Lung (tissue), 12 donors: Measurements from ENCODE around the gene ASIC4. TPM values are rescaled to one million over a fixed set of nuclear protein-coding genes. Genes with fewer than 3 reads are reported as not detected.

Experiments
- ATAC-seq: fragments of 200-7000 bp; cut with Tn5 transposase; one replicate; pipeline ENCODE4 v1.9.1; 2020; ENCODE audit warnings: moderate number of reproducible peaks; ENCODE audit not compliant: insufficient read depth, low FRiP score
- DNase-seq, 3 donors: peaks; one replicate each; pipeline ENCODE4 v3.0.0-alpha.2; 2013 to 2017
- H3K27ac ChIP-seq, 2 donors: one replicate each; pipeline ENCODE4 v1.5.1; 2013; ENCODE audit warnings: mild to moderate bottlenecking in 2 of 2, moderate library complexity in 2 of 2, control low read depth in 1 of 2, inconsistent platforms in 1 of 2, low read depth in 1 of 2, low read length in 1 of 2
- H3K27me3 ChIP-seq, 3 donors: one replicate each; pipeline ENCODE4 v1.5.1; 2013; ENCODE audit warnings: low read length in 2 of 3; ENCODE audit not compliant: control insufficient read depth in 3 of 3, insufficient read depth in 3 of 3
- H3K36me3 ChIP-seq, 4 donors: one replicate each; pipeline ENCODE4 v1.5.1; 2013; ENCODE audit warnings: low read length in 4 of 4, mild to moderate bottlenecking in 1 of 4, moderate library complexity in 1 of 4; ENCODE audit not compliant: control insufficient read depth in 4 of 4, insufficient read depth in 4 of 4
- H3K4me1 ChIP-seq, 5 donors: one replicate each; pipeline ENCODE4 v1.5.1; 2013; ENCODE audit warnings: low read length in 5 of 5, mild to moderate bottlenecking in 2 of 5, moderate library complexity in 1 of 5; ENCODE audit not compliant: control insufficient read depth in 5 of 5, insufficient read depth in 5 of 5
- H3K4me3 ChIP-seq: one replicate; pipeline ENCODE4 v1.5.1; 2013; ENCODE audit warnings: mild to moderate bottlenecking, control low read depth, moderate library complexity
- H3K9ac ChIP-seq, 2 donors: one replicate each; pipeline ENCODE4 v1.5.1; 2013; ENCODE audit warnings: low read length in 2 of 2, control low read depth in 1 of 2; ENCODE audit not compliant: insufficient read depth in 1 of 2
- H3K9me3 ChIP-seq, 4 donors: one replicate each; pipeline ENCODE4 v1.5.1; 2013; ENCODE audit warnings: low read length in 3 of 4, mild to moderate bottlenecking in 1 of 4, moderate library complexity in 1 of 4; ENCODE audit not compliant: control insufficient read depth in 4 of 4, insufficient read depth in 3 of 4
- WGBS, 2 donors: extraction: QIAGEN DNeasy Blood & Tissue Kit; methylation state at CpG; one replicate each; pipeline ENCODE4 v1.1.7; 2013; 5-methylcytosine and 5-hydroxymethylcytosine counted together
- polyA plus RNA-seq, 2 donors: library from polyadenylated mRNA; stranded (reverse); fragments of 200-250 nt; gene quantifications; one replicate each; pipeline ENCODE4 v1.2.1, GENCODE V29; 2013
- total RNA-seq, 2 donors: library from RNA; depleted of rRNA in 1 of 2; stranded (reverse); fragments of >200 nt in 1 of 2; gene quantifications; one replicate each; pipeline ENCODE4 v1.2.1, GENCODE V29; 2014 to 2021
- TF ChIP-seq, protein P1 (sequence below): IDR thresholded peaks from 2 replicates; pipeline ENCODE4 v1.5.1; 2012; ENCODE audit warnings: mild to moderate bottlenecking; ENCODE audit errors: control extremely low read depth, extremely low read depth
- donor health status: control.
- donor health status: control.
- donor health status: Bipolar disorder and iron deficiency.
- donor health status: healthy.
- donor health status: DM: yes; HTN: yes; CAD: no.

ASIC4 gene
- total and polyA plus RNA-seq, 4 donors: 0.02 to 0.43 (median 0.14) TPM

DNA sequence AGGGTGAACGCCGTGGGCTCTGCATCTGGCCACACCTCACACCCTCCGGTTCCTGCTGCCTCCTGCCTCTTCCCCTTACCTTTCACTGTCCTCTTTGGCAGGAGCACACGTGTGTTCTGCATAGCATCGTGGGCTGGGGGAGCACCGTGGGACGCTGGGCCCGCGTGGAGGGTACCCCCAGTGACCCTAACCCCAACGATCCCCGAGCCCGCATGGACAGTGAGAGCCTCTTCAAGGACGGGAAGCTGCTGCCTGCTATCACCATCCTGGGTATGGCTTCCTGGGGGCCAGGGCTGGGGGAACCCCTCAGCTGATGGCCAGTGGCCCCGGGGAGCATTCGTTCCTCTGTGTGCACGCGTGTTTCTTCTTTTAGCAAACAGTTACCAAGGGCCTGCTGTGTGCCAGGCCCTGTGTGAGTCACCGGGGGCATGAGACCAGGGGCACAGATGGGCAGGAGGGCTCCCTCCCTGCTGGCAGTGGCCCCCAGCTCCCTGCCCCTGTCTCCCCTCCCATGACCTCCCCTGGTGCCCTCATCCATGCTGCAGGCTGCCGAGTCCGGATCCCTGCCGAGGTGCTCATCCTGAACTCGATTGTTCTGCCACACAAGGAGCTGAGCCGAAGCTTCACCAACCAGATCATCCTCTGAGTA lies 8.0 kb upstream of the ASIC4 start:
- peaks cover 0 to 30% (median 0%) of the 10 kb centered on the region in 5 donors for H3K4me1 ChIP-seq
- no peak for DNase-seq
- no peak overlapping the region for H3K27ac ChIP-seq
- WGBS, 2 donors: 89% methylated on average over 23 of the region's 23 CpGs
- TF ChIP-seq, protein P1, sequence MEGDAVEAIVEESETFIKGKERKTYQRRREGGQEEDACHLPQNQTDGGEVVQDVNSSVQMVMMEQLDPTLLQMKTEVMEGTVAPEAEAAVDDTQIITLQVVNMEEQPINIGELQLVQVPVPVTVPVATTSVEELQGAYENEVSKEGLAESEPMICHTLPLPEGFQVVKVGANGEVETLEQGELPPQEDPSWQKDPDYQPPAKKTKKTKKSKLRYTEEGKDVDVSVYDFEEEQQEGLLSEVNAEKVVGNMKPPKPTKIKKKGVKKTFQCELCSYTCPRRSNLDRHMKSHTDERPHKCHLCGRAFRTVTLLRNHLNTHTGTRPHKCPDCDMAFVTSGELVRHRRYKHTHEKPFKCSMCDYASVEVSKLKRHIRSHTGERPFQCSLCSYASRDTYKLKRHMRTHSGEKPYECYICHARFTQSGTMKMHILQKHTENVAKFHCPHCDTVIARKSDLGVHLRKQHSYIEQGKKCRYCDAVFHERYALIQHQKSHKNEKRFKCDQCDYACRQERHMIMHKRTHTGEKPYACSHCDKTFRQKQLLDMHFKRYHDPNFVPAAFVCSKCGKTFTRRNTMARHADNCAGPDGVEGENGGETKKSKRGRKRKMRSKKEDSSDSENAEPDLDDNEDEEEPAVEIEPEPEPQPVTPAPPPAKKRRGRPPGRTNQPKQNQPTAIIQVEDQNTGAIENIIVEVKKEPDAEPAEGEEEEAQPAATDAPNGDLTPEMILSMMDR: no peak
- H3K9ac ChIP-seq: no peak overlapping the region
- peaks cover 4 to 42% (median 12%) of the 10 kb centered on the region in 4 donors for H3K36me3 ChIP-seq
- no peak overlapping the region for H3K4me3 ChIP-seq
- peaks cover 0 to 11% (median 0%) of the 10 kb centered on the region in 4 donors for H3K9me3 ChIP-seq
- H3K27me3 ChIP-seq: peaks cover 0 to 4% (median 0%) of the 10 kb centered on the region in 3 donors
- ATAC-seq: no peak

DNA sequence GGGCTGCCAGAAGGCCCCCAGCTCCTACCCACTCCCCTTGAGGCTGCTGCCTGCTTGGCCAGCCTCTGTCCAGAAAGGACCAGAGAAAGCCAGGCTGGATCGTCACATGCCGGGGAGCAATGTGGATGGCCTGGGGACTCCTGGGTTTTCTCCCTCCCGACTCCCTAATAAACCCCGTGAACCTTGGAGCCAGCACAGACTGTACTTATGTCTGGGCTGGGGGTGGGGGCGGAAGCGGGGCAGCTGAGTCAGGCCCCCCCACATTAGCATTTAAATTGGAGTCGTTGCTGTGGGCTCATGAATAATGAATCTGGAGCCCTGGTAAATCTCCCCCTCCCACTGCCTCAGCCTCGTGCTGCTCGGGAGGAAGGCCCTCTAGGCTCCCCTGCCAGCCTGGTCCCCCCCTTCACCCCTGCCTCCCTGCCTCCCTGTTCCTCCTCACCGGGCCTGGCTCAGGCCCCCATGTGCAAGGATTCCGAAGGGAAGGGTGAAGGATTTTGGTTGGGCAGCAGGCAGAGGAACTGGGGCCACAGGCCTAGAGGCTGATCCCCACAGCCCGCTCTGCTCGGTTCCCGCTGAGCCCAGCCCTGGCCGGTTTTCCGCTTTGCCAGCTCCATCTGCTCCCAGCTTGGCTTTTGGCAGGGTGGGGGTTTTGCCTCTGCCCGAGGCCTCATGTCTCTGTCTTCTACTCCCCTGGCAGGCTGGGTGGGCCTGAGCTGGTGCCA lies 7.3 kb upstream of the ASIC4 start:
- DNase-seq (no peak), ATAC-seq (no peak)
- H3K4me3 ChIP-seq: no peak overlapping the region
- TF ChIP-seq, protein P1: no peak
- H3K27ac ChIP-seq: no peak overlapping the region
- H3K4me1 ChIP-seq: peaks cover 0 to 33% (median 0%) of the 10 kb centered on the region in 5 donors
- no peak overlapping the region for H3K9ac ChIP-seq
- H3K36me3 ChIP-seq: peaks cover 4 to 42% (median 12%) of the 10 kb centered on the region in 4 donors
- H3K9me3 ChIP-seq: peaks cover 0 to 11% (median 0%) of the 10 kb centered on the region in 4 donors
- 87 to 88% methylated on average over 17 of the region's 17 CpGs for WGBS, 2 donors
- H3K27me3 ChIP-seq: peaks cover 0 to 4% (median 2%) of the 10 kb centered on the region in 3 donors

DNA sequence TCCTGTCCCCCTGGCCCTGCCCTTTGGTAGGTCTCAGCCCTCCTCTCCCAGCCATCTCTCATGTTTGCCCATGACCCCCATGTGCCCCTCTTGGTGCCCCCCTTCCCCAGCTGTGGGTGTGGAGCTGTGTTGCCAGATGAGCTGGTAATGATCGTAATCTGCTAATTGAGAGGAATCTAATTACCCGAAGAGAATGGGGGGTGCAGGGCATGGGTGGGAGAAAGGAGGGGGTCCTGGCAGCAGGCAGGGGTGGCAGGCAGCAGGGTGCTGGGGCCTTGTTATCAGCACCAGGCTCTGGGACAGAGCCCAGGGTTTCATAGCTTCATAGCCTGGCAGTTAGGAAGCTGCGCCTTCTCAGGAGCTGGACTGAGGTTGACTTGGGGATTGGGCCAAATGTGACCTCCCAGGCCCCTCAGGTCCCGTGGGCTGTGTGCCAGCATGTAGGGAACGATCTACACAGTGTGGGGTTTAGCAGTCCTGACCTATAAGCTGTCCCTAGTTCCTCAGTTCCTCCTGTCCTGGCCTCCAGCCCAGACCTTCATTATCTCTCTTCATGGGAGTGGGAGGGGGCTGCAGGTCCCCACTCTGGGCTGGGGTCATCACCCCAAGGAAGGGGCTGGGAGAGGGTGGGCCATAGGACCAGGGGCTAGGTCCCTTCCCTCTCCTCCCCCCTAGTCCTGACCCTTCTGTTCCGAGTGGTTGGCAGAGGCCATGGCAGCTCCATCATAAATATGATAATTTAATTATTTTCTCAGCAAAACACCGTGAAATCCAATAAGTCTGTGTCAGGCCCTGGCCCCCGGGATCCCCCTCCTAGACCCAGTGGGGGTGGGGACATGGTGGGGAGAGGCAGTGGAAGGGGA lies 6.5 kb upstream of the ASIC4 start:
- H3K4me3 ChIP-seq: no peak overlapping the region
- TF ChIP-seq, protein P1: no peak
- DNase-seq: no peak
- peaks cover 0 to 11% (median 0%) of the 10 kb centered on the region in 4 donors for H3K9me3 ChIP-seq
- peaks cover 0 to 41% (median 2%) of the 10 kb centered on the region in 5 donors for H3K4me1 ChIP-seq
- no peak for ATAC-seq
- WGBS, 2 donors: 67 to 76% methylated on average over 8 of the region's 8 CpGs
- no peak overlapping the region for H3K9ac ChIP-seq
- no peak overlapping the region for H3K27ac ChIP-seq
- H3K27me3 ChIP-seq: peaks cover 0 to 11% (median 6%) of the 10 kb centered on the region in 3 donors
- peaks cover 4 to 41% (median 12%) of the 10 kb centered on the region in 4 donors for H3K36me3 ChIP-seq
